NCI-H1694 treated with DMSO at 0.1 percent for 48 hours (cell line): ENCODE measurements around the gene TMEM26.

ENCODE experiments used
- DNase-seq: peaks from one replicate; lab custom pipeline; 2025; lab: John Stamatoyannopoulos, UW

The TMEM26 gene

GRCh38 chr10:61452655-61453641, at the start of gene TMEM26:
Gene TMEM26, minus strand, starts transcription at chr10:61453381. Its CDS starts 300 bp downstream, at chr10:61453081.
- DNase-seq, result no peak

DNA sequence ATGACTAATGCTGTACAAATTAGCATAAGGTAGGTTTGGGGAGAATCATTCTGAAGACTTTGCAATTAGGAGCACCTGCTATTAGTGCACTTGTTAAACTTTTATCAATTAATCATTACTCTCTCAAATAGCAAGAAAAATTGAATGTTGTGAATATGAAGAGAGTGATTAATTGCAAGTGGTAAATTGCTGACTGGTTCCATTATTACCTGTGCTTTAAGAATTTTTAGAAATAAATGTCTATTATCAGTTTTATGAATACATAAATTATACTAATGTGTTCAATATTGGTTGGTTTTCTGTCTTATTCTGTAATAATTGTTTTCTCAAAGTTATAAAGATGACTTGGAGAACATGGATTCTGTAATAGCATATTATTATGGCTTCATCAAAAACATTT, 47.3 kb upstream of the TMEM26 start:
- DNase-seq, result no peak

GRCh38 chr10:61492364-61492995, 39.3 kb upstream of the TMEM26 start:
- no peak for DNase-seq

- DNase-seq, result no peak
Observed at GRCh38 chr10:61487506-61487905, 34.3 kb upstream of the TMEM26 start.

DNA sequence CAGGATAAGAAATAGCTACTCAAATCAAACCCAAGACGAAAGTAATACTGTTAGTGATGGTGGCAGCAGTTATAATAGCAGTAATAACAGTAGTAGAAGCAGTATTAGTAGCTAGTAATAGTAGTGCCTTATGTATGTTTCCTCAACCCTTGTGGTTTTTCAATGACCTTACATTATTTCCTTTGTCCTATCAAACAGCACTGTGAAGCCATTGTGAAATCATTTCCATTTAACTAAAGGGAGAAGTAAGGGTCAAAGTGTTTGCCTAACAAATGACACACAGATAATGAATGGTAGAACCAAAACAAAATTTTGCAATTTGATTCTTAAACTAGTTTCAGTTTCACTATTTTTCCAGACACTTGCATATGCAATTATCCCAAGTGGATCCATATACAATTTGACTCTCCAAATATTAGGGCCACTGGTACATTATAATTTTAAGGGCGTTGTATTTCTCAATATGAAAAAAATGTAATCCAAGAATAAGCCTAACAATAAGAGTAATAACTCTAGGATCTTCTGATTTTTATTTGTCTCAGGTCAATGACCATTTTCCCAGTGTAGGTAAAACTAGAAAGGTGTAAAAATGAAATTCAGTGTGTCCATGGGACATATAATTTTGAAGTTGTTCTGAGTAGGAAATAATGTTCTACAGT, 33.7 kb upstream of the TMEM26 start:
- DNase-seq, result no peak

DNA sequence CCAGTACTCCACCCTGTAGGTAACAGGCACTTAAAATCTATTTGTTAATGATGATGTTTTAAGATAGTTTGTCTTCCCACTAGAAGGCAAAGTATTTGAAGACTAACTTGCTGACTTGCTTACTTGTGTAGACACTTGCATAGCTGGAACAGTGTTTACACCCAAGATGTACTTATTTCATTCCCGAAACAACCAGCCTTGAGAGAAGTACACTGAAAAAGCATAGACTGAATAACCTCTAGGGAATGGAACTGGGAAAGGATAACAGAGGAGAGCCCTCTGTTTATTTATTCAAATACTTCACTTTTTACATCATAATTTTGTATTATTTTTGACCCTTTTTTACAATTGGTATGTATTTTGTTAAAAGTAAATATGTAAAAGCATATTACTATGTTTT, 33.1 kb upstream of the TMEM26 start:
- no peak for DNase-seq

- no peak for DNase-seq
Observed at GRCh38 chr10:61481597-61481996, 28.4 kb upstream of the TMEM26 start.

DNA sequence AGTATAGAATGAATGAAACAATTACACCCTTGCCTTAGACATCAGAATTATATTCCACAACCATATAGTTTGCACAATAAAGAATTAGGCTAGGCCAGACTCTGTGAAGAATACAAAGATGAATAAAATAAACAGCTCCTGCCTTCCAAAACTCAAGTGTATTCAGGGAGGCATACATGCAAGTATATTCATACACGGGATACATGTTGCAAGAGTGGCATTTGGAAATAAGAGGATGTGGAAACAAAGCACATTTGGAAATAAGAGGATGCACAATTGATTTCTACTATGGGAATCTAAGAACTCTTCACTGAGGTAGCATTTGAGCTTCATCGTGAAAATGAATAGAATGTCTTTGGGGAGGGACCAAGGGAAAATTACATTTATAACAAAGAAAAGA, 27.0 kb upstream of the TMEM26 start:
- no peak for DNase-seq

GRCh38 chr10:61478621-61479312, 25.6 kb upstream of the TMEM26 start:
- no peak for DNase-seq

GRCh38 chr10:61477451-61477850, 24.3 kb upstream of the TMEM26 start:
- no peak for DNase-seq

DNA sequence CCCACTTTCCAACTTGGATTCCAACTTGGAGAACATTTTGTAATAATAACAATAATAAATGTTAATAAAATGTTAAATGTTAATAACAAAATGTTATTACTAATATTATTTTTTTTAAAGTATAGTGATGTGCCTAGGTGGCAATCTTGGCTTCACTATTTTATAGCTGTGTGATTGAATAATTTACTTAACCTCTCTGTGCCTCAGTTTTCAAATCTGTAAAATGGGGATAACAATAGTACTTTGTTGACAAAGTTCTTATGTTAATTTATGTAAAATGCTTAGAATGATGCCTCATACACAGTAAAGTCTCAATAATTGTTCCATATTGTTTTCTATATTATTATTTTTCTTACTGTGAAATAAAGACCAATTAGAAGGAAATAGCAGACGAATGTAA, 23.3 kb upstream of the TMEM26 start:
- DNase-seq, result no peak

DNA sequence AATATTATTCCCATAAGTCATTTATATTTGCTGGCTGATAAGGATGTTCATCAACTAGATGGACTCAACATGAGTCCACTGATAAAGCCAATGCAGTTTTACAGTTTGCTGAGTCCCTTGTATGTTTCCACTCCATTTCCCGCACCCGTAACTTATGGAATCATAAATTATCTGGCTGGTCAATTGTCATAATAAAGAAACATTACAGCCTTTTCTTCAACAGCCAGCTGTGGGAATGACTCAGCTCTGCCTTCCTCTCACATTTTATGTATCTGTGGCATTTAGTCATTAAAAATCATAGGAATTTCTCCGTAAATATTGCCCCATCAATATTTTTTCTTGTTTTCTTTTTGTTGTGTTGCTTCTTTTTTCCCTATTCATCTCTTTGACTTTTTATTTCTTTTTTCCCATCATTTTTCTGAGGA, 22.3 kb upstream of the TMEM26 start:
- DNase-seq, result no peak

DNA sequence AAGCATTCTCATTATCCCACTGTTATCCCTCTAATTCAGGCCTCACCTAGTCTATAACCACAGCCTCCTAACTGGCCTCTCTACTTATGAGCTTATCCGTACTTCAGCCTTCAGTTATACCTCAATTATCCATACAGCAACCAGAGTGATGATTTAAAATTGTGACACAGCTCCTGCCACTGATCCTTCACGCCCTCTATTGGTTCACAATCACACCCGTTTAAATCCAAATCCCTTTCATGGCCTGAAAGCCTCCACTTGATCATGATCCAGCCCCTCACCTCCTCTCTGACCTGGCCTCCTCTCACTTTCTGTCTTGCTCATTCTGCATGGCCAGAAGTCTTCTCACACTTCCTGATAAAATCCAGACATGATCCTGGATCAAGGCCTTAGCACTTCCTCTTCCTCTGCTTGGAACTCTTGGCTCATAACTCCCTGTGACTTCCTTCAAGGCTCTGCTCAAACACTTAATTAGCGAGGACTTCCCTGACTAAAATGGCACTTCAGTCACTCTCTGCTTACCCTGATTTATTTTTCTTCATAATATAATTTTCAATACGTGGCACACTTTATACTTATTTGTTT, 19.0 kb upstream of the TMEM26 start:
- DNase-seq, result no peak

GRCh38 chr10:61471491-61471890, 18.3 kb upstream of the TMEM26 start:
- no peak for DNase-seq

GRCh38 chr10:61470740-61471139, 17.6 kb upstream of the TMEM26 start:
- DNase-seq, result no peak

DNA sequence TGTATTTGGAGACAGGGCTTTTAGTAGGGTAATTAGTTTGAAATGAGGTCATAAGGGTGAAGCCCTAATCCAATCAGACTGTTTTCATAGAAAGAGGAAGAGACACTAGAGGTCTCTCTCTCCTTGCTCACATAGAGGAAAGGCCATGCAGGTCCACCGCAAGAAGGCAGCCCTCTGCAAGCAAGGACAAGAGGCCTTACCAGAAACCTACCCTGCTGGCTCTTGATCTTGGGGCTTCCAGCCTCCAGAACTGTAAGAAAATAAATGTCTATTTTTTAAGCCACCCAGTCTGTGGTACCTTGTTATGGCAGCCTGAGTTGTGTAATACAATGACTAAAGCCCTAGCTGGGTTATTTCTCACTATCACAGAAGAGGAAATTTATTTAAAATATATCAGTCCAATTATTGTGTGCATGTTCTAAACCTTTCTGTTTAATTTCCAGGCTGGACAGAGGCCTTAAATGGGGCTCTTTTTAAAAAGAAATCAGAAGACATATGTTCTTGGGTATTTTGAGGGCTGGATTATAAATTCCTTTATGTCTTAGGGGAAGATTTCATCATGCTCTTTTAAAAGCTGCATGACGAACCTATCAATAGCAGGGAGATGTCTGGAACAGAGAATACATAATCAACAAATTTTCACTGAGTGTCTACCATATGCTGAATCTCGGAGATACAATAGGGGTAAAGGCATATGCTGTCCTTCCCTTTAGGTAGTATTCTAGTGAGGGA, 12.9 kb upstream of the TMEM26 start:
- DNase-seq, result no peak

DNA sequence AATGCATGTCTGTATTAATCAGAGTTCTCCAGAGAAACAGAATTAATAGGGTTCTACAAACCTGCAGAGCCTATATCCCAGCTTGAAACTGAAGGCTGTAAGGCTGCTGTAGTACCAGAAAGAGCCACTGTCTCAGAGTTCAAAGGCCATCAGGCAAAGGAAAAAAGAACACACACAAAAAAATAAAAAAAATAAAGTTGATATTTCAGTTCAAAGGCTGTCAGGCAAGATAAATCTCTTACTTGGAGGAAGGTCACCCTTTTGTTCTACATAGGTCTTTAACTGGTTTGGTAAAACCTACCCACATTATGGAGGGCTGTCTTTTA, 12.0 kb upstream of the TMEM26 start:
- DNase-seq, result no peak

GRCh38 chr10:61464461-61465170, 11.4 kb upstream of the TMEM26 start:
- no peak for DNase-seq

DNA sequence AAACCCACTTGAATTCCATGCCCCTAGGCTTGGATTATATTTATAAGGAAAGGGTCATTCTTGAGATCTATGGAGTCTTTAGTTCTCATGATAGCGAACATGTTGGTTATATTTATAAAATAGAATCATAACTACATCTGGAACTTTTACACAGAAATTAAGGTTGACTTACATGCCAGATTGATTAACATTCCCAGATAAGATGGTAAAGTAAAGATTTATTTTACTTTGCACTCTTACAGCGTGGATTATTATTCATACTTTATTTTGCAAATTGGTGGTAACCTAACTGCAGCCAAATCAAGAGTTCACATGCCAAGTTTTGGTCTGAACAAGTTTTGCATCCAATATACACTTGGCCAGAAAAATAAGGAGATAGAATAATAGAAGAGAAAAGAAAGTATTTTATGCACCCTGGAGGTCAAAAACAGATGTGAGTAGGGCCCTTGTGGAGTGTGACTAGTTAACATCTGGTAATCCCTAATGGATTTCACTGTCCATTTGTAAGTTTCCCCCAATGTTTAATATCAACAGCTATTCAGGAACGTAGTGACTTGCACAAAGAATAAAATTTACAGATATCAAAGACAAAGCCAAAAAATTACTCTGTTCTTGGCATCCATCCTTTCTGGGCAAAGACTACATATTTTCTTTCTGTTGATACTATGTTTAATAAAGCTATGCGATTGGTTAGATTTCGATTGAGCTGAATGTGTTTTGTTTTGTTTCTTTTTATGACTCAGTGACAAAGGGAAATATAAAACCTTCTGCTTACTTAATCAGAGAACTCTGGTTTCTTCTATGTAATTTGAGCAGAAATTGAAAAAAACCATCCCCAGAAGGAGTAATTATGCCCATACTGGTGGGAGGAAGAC, 10.1 kb upstream of the TMEM26 start:
- no peak for DNase-seq

DNA sequence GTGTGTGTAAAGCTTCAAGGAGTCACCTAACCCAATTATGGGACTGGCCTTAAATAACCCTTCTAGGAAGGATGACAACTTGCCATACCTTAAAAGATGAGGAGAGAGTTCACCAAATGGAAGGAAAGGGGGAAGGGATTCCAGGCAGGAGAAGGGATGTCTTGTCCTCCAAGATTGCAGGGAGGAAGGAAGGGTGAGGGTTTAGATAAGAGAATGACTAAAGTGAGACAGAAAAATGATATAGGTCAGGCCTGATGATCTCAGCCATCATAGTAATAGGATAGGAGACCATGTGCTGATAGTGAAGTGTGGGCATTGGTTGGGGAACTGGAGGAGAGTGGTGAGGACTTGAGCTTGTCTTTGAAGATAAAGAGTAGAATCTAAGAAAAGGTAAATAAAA, 7.7 kb upstream of the TMEM26 start:
- no peak for DNase-seq
